CD14-positive monocyte (primary cell): ENCODE measurements around the gene KRT1. TPM values are rescaled to one million over a fixed set of nuclear protein-coding genes. Genes with fewer than 3 reads are reported as not detected.

Experiments used
- DNase-seq, 3 donors: peaks; one replicate each; pipeline ENCODE4 v3.0.0-alpha.2; 2011 to 2022
- H2AFZ ChIP-seq: 2 replicates; pipeline ENCODE4 v1.6.0; 2012; ENCODE audit warnings: mild to moderate bottlenecking, low read depth, low read length, inconsistent platforms; ENCODE audit not compliant: insufficient read depth, poor library complexity, severe bottlenecking
- H3K27ac ChIP-seq, 2 donors: 1 replicate in 1 of 2; 2 replicates in 1 of 2; pipeline ENCODE4 v1.5.1; 2012 to 2013; ENCODE audit warnings: low read length in 2 of 2, control low read depth in 1 of 2, inconsistent platforms in 1 of 2, low read depth in 1 of 2, mild to moderate bottlenecking in 1 of 2
- H3K27me3 ChIP-seq, 2 donors: one replicate each; pipeline versions ENCODE4 v1.6.0 to v1.6.1; 2011 to 2013; ENCODE audit warnings: low read length in 2 of 2; ENCODE audit not compliant: control insufficient read depth in 2 of 2, insufficient read depth in 2 of 2
- H3K36me3 ChIP-seq, 2 donors: replicated peaks in 1 of 2; 1 replicate in 1 of 2; 2 replicates in 1 of 2; pipeline versions ENCODE4 v1.5.1 to v1.6.1; 2012 to 2013; ENCODE audit warnings: low read length in 2 of 2, control low read depth in 1 of 2, inconsistent platforms in 1 of 2, mild to moderate bottlenecking in 1 of 2; ENCODE audit not compliant: insufficient read depth in 2 of 2, control insufficient read depth in 1 of 2
- H3K4me1 ChIP-seq, 2 donors: 1 replicate in 1 of 2; 2 replicates in 1 of 2; pipeline versions ENCODE4 v1.5.1 to v1.6.1; 2012 to 2013; ENCODE audit warnings: low read length in 2 of 2, control low read depth in 1 of 2, inconsistent platforms in 1 of 2, mild to moderate bottlenecking in 1 of 2, moderate library complexity in 1 of 2; ENCODE audit not compliant: insufficient read depth in 2 of 2, control insufficient read depth in 1 of 2
- H3K4me2 ChIP-seq: replicated peaks from 2 replicates; pipeline ENCODE3; 2012; ENCODE audit warnings: low read length, moderate library complexity, mild to moderate bottlenecking; ENCODE audit not compliant: poor library complexity, severe bottlenecking; ENCODE audit errors: extremely low read depth
- H3K4me3 ChIP-seq, 3 experiments: fragments of 200-600 bp in 1 of 3; sonication (generic) in 1 of 3; replicated peaks in 1 of 3; 1 replicate in 2 of 3; 2 replicates in 1 of 3; pipeline ENCODE4 v1.5.1; 2011 to 2013; ENCODE audit warnings: low read length in 3 of 3, mild to moderate bottlenecking in 3 of 3, control low read depth in 2 of 3, low read depth in 2 of 3, inconsistent platforms in 1 of 3, moderate library complexity in 1 of 3
- H3K79me2 ChIP-seq: 2 replicates; pipeline ENCODE4 v1.6.0; 2012; ENCODE audit warnings: mild to moderate bottlenecking, control low read depth, inconsistent platforms, low read length, moderate library complexity; ENCODE audit not compliant: insufficient read depth
- H3K9ac ChIP-seq: 2 replicates; pipeline ENCODE4 v1.6.0; 2017; ENCODE audit warnings: low read length, mild to moderate bottlenecking; ENCODE audit not compliant: insufficient read depth, poor library complexity, severe bottlenecking
- H3K9me3 ChIP-seq, 2 donors: replicated peaks in 1 of 2; 1 replicate in 1 of 2; 2 replicates in 1 of 2; pipeline versions ENCODE4 v1.5.1 to v1.6.1; 2012 to 2013; ENCODE audit warnings: low read length in 2 of 2, control low read depth in 1 of 2; ENCODE audit not compliant: control insufficient read depth in 1 of 2, insufficient read depth in 1 of 2
- H4K20me1 ChIP-seq: 2 replicates; pipeline ENCODE4 v1.6.0; 2012; ENCODE audit warnings: mild to moderate bottlenecking, low read length, control low read depth, moderate library complexity; ENCODE audit not compliant: insufficient read depth
- H3K27ac Mint-ChIP-seq, 7 donors: one replicate each; pipeline ENCODE4 v1.8.0; 2020; ENCODE audit warnings: mild to moderate bottlenecking in 7 of 7, mixed read lengths in 7 of 7, moderate library complexity in 6 of 7, inconsistent platforms in 2 of 7
- H3K27me3 Mint-ChIP-seq, 3 donors: one replicate each; pipeline ENCODE4 v1.8.0; 2021 to 2022; ENCODE audit warnings: low read depth in 3 of 3, mild to moderate bottlenecking in 3 of 3, mixed read lengths in 3 of 3, moderate library complexity in 3 of 3, inconsistent platforms in 1 of 3
- H3K36me3 Mint-ChIP-seq, 2 donors: one replicate each; pipeline ENCODE4 v1.8.0; 2020; ENCODE audit warnings: mixed read lengths in 2 of 2, inconsistent platforms in 1 of 2, mild to moderate bottlenecking in 1 of 2
- H3K4me1 Mint-ChIP-seq: one replicate; pipeline ENCODE4 v1.8.0; 2020; ENCODE audit warnings: mild to moderate bottlenecking, mixed read lengths
- H3K4me3 Mint-ChIP-seq, 2 donors: one replicate each; pipeline ENCODE4 v1.8.0; 2020; ENCODE audit warnings: mild to moderate bottlenecking in 2 of 2, mixed read lengths in 2 of 2, moderate library complexity in 1 of 2
- H3K9me3 Mint-ChIP-seq, 7 donors: one replicate each; pipeline ENCODE4 v1.8.0; 2020 to 2022; ENCODE audit warnings: mixed read lengths in 7 of 7, mild to moderate bottlenecking in 6 of 7, moderate library complexity in 6 of 7, inconsistent platforms in 2 of 7
- CTCF ChIP-seq: fragments of 200-600 bp; IDR thresholded peaks from one replicate; pipeline ENCODE4 v1.8.0; 2022; ENCODE audit warnings: antibody characterized with exemption, mild to moderate bottlenecking
- WGBS: methylation state at CpG from one replicate; pipeline ENCODE4 v1.1.5; 2013; ENCODE audit warnings: missing lambda C conversion rate; ENCODE audit not compliant: insufficient coverage; 5-methylcytosine and 5-hydroxymethylcytosine counted together
- intact Hi-C, 2 donors: fragments of 100-400 bp; cut with micrococcal nuclease; formaldehyde crosslinking; loops; one replicate each; pipeline versions ENCODE4 v1.15.0 to v1.15.1; 2023
- polyA plus RNA-seq, 3 donors: library from polyadenylated mRNA; depleted of rRNA in 1 of 3; unstranded in 2 of 3; stranded (reverse) in 1 of 3; fragments of 300-500 nt in 2 of 3; fragments of >200 nt in 1 of 3; fragmentation: Illumina TruSeq in 2 of 3; gene quantifications; 1 replicate in 2 of 3; 2 replicates in 1 of 3; pipeline ENCODE4 v1.2.3, GENCODE V29; 2012 to 2021

Gene KRT1
- polyA plus RNA-seq, 3 donors: not detected

- no peaks in the 10 kb centered on the region for H3K36me3 ChIP-seq
- H4K20me1 ChIP-seq: no peaks in the 10 kb centered on the region
- Mint-ChIP-seq H3K36me3 (no peaks in the 10 kb centered on the region), H3K4me3 (no peak overlapping the region), H3K27me3 (peaks cover 0 to 3% (median 2%) of the 10 kb centered on the region in 3 donors), H3K27ac (no peak overlapping the region), H3K4me1 (peaks cover 10% of the 10 kb centered on the region), H3K9me3 (peaks cover 0 to 8% (median 3%) of the 10 kb centered on the region in 7 donors)
- no peaks in the 10 kb centered on the region for H3K79me2 ChIP-seq
- DNase-seq: no peak
- H2AFZ ChIP-seq: no peak overlapping the region
- no peak overlapping the region for H3K4me3 ChIP-seq
- intact Hi-C loops: no loop called here
- H3K4me2 ChIP-seq: no peak overlapping the region
- H3K4me1 ChIP-seq: no peaks in the 10 kb centered on the region
- no peak overlapping the region for H3K27ac ChIP-seq
- 91% methylated on average over 5 of the region's 6 CpGs for WGBS
- no peak for TF ChIP-seq CTCF
- no peaks in the 10 kb centered on the region for H3K9me3 ChIP-seq
- no peaks in the 10 kb centered on the region for H3K27me3 ChIP-seq
- no peak overlapping the region for H3K9ac ChIP-seq
These were observed 31.1 kb downstream of the KRT1 start for GRCh38 chr12:52649066-52649465.

- Histone ChIP-seq H3K9me3 (no peaks in the 10 kb centered on the region), H3K9ac (no peak overlapping the region), H3K4me3 (no peak overlapping the region), H4K20me1 (no peaks in the 10 kb centered on the region), H3K79me2 (no peaks in the 10 kb centered on the region), H3K27me3 (no peaks in the 10 kb centered on the region), H3K36me3 (no peaks in the 10 kb centered on the region), H3K4me1 (no peaks in the 10 kb centered on the region), H2AFZ (no peak overlapping the region), H3K27ac (no peak overlapping the region), H3K4me2 (no peak overlapping the region)
- H3K27ac Mint-ChIP-seq: no peak overlapping the region
- no peaks in the 10 kb centered on the region for H3K36me3 Mint-ChIP-seq
- intact Hi-C loops: no loop called here
- no CpG with 5 or more reads among the region's 8 CpGs for WGBS
- no peak overlapping the region for H3K4me3 Mint-ChIP-seq
- H3K4me1 Mint-ChIP-seq: peaks cover 10% of the 10 kb centered on the region
- peaks cover 0 to 3% (median 2%) of the 10 kb centered on the region in 3 donors for H3K27me3 Mint-ChIP-seq
- DNase-seq: no peak
- peaks cover 0 to 8% (median 3%) of the 10 kb centered on the region in 7 donors for H3K9me3 Mint-ChIP-seq
- no peak for TF ChIP-seq CTCF
These were observed 32.1 kb downstream of the KRT1 start for GRCh38 chr12:52648012-52648550.
